Limb (tissue), 2 donors: ENCODE results near the gene ZER1.
"Not testable (repeated sequence)": the region's sequence is repeated elsewhere in the genome, so short reads cannot be mapped to it uniquely, and the experiment has no call there.

Experiments
- DNase-seq, 2 donors: peaks; one replicate each; pipeline ENCODE4 v3.0.0-alpha.2; 2016; ENCODE audit errors: extremely low spot score in 2 of 2

The ZER1 gene

GRCh38 chr9:128787659-128788058, 15.9 kb upstream of the ZER1 start:
- peak in 1 of 2 donors; percentile 5 for DNase-seq

DNA sequence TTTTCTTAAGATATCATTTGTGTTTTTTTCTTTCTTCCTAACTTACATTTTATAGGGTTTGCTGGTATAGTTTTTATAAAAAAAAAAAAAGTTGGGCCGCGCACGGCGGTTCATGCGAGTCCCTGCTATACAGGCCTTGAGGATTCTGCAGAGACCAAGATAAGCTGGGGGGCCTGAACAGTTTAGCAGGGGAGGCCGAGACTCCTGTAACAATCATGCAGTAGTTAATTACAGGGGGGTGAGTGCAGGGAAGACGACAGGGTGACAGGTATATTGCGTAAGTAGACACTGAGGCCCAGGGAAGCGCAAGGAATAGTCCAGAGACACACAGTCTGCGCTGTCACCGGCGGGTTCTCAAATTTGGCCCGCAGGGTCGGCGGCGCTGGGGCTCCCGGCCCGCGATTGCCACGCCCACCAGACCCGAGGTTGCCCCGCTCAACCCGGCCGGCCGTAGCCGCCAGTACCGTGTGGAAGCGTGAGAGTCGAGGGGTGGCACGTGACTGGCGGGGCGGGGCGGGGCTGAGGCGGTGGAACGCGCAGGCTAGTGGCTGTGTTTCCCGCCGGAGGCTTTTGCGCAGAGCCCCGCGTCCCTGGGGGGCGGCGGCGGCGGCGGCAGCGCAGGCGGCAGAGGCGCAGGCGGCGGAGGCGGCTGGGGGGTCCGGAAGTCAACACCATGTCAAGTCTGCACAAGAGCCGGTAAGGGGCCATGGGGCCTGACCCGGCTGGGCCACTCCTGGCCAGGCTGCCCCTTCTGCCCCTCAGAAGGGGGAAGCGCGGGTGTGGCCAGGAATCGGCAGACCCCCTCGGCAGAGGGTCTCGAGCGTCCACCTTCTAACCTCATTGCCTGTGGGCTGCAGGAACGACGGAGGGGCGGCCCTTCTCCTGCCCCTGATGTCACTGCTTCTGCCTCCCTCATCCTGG, 15.2 kb upstream of the ZER1 start, which contains the start of gene TBC1D13:
Gene TBC1D13, plus strand, starts transcription at position 573 of the 921 bp plus-strand sequence. Its CDS starts 101 bp downstream, at position 674.
- peak; percentile 83 to 93 for DNase-seq

- DNase-seq, result no peak
Measured at GRCh38 chr9:128785427-128785826, 13.7 kb upstream of the ZER1 start.

GRCh38 chr9:128782669-128783068, 10.9 kb upstream of the ZER1 start:
- DNase-seq, result no peak

GRCh38 chr9:128781187-128782070, 9.7 kb upstream of the ZER1 start:
- DNase-seq, result no peak

DNA sequence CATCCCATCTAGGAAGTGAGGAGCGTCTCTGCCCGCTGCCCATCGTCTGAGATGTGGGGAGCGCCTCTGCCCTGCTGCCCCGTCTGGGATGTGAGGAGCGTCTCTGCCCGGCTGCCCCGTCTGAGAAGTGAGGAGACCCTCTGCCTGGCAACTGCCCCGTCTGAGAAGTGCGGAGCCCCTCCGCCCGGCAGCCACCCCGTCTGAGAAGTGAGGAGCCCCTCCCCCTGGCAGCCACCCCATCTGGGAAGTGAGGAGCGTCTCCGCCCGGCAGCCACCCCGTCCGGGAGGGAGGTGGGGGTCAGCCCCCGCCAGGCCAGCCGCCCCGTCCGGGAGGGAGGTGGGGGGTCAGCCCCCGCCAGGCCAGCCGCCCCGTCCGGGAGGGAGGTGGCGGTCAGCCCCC, 8.4 kb upstream of the ZER1 start:
- not testable (repeated sequence) for DNase-seq

DNA sequence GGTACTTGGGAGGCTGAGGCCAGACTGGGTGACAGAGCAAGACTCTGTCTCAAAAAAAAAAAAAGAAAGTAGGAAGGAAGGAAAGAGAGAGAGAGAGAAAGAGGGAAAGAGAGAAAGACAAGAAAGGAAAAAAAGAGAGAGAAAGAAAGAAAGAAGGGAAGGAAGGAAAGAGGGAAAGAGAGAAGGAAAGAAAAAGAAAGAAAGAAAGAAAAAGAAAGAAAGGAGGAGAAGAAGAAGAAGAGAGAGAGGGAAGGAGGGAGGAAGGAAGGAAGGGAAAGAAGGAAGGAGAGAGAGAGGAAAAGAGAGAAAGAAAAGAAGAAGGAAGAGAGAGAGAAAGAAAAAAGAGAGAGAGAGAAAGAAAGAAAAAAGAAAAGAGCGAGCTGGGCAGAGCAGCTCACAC, 3.1 kb upstream of the ZER1 start:
- DNase-seq, result no peak

GRCh38 chr9:128773049-128773448, 1.3 kb upstream of the ZER1 start:
- no peak for DNase-seq

DNA sequence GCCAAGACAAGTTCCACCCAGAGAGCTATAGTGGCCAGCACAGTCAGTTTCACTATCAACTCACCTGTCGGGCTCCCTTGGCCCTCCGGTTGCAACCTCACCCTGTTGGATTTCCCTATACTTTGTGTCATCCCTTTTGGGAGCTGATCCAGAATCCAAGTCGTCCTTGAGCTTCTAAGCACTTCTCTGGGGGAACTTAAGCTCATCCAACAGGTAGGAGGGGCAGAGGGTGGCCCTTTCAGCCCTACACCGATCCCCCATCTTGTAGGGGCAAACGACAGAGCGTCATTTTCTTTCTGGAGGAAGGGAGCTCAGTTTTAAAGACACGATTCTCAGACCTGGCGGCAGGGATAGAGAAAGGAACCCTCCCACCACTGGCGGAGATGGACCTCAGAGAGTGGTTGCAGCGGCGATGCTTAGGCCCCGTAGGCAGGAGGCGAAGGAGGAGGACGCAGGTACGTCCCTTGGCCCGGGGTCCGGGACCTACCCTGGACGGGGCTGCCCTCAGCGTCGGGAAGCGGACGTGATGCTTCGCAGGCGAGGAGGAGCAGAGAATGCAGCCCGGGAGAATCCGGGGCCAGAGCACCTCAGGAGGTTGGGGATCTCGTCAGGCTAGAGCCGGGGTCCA, 519 bp downstream of the ZER1 start:
- DNase-seq, result no peak

GRCh38 chr9:128770286-128771030, 1.3 kb downstream of the ZER1 start:
- no peak for DNase-seq

GRCh38 chr9:128768606-128769005, 3.1 kb downstream of the ZER1 start:
- no peak for DNase-seq

DNA sequence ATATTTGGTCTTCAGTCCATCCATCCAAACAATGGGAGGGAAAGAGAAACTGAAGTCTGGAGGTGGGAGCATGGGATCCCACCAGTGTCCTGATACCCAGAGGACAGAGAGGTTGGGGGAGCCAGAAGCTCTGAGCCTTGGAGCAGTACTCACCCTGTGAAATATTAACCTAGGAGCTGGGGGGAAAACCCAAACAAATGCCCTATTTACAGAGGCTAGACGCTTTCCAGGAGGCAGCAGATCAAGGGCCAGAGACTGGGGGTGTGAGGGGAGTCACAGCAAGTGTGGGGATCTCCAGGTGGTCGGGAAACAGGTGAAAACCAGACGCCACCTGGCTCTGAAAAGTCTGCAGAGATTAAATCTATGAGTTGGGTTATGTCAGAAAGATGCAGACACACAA, 6.2 kb downstream of the ZER1 start:
- DNase-seq, result no peak

DNA sequence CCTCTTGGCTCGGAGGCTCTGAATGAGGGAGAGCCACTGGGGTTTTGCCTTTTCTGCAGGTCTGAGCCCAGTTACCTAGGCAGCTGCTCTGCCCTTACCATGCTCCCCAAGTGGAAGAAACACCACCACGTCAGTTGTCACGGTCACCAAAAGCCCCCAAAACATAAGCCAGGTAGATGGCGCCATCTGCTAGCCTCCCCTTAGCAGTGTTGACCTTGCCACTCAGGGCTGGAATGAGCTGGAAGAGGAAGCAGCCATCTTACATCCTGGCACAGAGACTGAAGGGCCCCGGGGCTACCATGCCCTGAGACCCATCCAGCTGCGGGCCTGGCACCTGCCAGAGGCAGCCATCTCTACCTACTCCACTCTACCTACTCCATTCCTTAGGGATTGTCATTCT, 7.4 kb downstream of the ZER1 start:
- DNase-seq, result no peak

DNA sequence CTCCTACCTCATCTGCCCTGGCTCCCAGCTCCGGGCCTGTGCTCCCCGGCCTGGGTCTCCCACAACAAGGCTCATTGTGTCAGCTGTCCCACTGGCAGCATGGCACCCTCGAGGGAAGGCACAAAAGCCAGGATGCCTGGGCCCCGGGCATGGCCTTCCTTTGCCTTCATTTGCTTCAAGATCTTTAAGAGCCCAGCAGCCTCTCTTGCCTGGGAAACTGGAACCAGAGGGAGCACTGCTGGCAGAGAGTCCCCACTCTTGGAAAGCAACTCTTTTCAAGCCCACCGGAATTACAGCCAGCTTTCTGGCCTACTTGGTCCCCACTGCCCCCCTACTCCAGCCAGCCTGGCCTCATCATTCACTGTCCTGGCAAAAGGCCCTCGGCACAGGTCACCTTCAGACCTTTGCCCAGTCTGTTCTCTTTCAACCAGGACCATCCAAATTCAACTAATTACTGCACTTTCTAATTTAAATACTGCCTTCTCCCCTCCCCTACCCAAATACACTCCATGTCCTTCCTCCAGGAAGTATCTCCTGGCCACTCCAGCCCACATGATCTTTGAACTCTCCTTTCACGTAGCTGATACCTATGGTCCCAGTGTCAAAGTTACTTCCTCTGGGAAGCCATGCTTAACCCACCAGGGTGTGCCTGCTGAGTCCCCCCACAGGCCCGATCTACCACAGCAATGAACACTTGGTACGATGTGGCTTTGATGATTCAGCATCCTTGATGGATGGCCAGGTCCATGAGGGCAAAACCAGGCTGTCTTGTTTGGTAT, 8.9 kb downstream of the ZER1 start:
- DNase-seq, result no peak

DNA sequence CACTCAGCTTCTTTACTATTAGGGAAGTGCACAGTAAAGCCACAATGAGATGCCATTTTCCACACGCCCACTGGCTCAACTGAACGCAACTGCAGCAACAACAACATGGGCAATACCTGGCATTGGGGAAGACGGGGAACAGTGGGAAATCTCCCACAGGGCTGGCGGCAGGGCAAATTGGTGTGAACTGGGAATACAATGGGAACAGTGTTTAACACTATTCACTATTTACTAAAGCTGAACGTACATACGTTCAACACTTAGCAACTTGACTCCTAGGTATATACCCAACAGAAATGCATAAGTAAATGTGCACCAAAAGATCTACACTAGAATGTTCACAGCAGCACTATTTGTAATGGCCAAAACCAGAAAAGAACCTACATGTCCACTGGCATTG, 14.1 kb downstream of the ZER1 start:
- no peak for DNase-seq

- no peak for DNase-seq
Measured at GRCh38 chr9:128753627-128754026, 18.1 kb downstream of the ZER1 start.

- DNase-seq, result no peak
Measured at GRCh38 chr9:128750926-128751595, 20.7 kb downstream of the ZER1 start.

- DNase-seq, result no peak
Measured at GRCh38 chr9:128747241-128747640, 24.5 kb downstream of the ZER1 start.

DNA sequence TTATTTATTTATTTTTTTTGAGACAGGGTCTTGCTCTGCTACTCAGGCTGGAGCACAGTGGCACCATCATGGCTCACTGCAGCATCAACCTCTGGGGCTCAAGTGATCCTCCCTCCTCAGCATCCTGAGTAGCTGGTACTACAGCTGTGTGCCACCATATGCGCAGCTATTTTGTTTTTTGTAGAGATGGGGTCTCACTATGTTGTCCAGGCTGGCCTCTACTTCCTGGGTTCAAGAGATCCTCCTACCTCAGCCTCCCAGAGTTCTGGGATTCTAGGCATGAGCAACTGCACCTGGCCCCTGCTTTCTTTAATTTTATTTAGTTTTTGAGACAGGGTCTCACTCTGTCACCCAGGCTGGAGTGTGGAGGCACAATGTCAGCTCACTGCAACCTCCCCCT, 28.3 kb downstream of the ZER1 start:
- no peak for DNase-seq

DNA sequence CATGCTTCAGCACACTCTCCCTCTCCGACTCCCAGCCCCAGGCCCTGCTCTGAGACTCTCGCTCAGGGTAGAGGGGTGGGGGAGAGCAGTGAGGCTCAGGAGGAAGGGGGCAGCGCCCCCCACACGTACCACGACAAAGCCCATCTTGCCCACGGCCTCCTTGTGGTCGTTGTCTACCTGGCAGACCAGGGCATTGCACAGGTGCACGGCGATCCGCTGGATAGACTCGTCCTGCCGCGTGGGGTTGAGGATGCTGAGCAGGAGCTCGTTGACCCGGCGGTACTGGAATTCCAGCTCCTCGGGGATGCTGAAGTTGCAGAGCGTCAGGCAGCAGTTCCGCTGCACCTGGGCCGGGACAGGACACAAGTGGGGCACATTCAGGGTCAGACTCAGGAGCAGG, 29.3 kb downstream of the ZER1 start:
- no peak for DNase-seq
